ENCODE results near the gene NUDT7. TPM values are rescaled to one million over a fixed set of nuclear protein-coding genes. Genes with fewer than 3 reads are reported as not detected.

Gene NUDT7
- total RNA-seq, 4 donors from 2014 or later, result 6.8 to 16.2 (median 11.0) TPM

- Histone ChIP-seq H3K36me3 (no peaks in the 10 kb centered on the region), H3K27me3 (no peaks in the 10 kb centered on the region), H3K9me3 (no peaks in the 10 kb centered on the region), H3K4me3 (no peak overlapping the region), H3K4me1 (no peaks in the 10 kb centered on the region), H3K27ac (replicated peaks in 1 of 4) (no peak overlapping the region)
- DNase-seq (ENCODE audit: extremely low spot score), result no peak
- WGBS, result 94% methylated on average over 5 of the region's 5 CpGs
- intact Hi-C loops (cut with DNase I), result no loop called here
- TF ChIP-seq POLR2A (IDR thresholded peaks at IDR 0.05; ENCODE audit: low read depth), result no peak
- no peak for TF ChIP-seq EP300 (IDR thresholded peaks at IDR 0.05)
- no peak for TF ChIP-seq POLR2AphosphoS5 (IDR thresholded peaks at IDR 0.05)
- no peak for TF ChIP-seq CTCF (IDR thresholded peaks at IDR 0.05)
Observed at GRCh38 chr16:77758046-77758445, 35.7 kb downstream of the NUDT7 start.

GRCh38 chr16:77758508-77758907 lies 36.2 kb downstream of the NUDT7 start:
- intact Hi-C loops (cut with DNase I), result no loop called here
- no peaks in the 10 kb centered on the region for H3K9me3 ChIP-seq
- no peak overlapping the region for H3K27ac ChIP-seq (replicated peaks in 1 of 4)
- WGBS, result 90% methylated on average over 2 of the region's 2 CpGs
- H3K4me1 ChIP-seq, result no peaks in the 10 kb centered on the region
- no peak overlapping the region for H3K4me3 ChIP-seq
- H3K36me3 ChIP-seq, result no peaks in the 10 kb centered on the region
- TF ChIP-seq POLR2A (IDR thresholded peaks at IDR 0.05; ENCODE audit: low read depth) (no peak), EP300 (IDR thresholded peaks at IDR 0.05) (no peak), CTCF (IDR thresholded peaks at IDR 0.05) (no peak), POLR2AphosphoS5 (IDR thresholded peaks at IDR 0.05) (no peak)
- no peak for DNase-seq (ENCODE audit: extremely low spot score)
- no peaks in the 10 kb centered on the region for H3K27me3 ChIP-seq

- Histone ChIP-seq H3K36me3 (no peaks in the 10 kb centered on the region), H3K9me3 (no peaks in the 10 kb centered on the region), H3K4me1 (peaks cover 0 to 6% (median 4%) of the 10 kb centered on the region in 4 donors), H3K27me3 (no peaks in the 10 kb centered on the region), H3K4me3 (no peak overlapping the region), H3K27ac (replicated peaks in 1 of 4) (no peak overlapping the region)
- 91% methylated on average over 1 of the region's 1 CpG for WGBS
- no peak for DNase-seq (ENCODE audit: extremely low spot score)
- intact Hi-C loops (cut with DNase I), result no loop called here
- TF ChIP-seq POLR2AphosphoS5 (IDR thresholded peaks at IDR 0.05) (no peak), POLR2A (IDR thresholded peaks at IDR 0.05; ENCODE audit: low read depth) (no peak), CTCF (IDR thresholded peaks at IDR 0.05) (no peak), EP300 (IDR thresholded peaks at IDR 0.05) (no peak)
Observed at GRCh38 chr16:77759201-77759600, 36.9 kb downstream of the NUDT7 start.

GRCh38 chr16:77759821-77760220 lies 37.5 kb downstream of the NUDT7 start:
- H3K36me3 ChIP-seq, result no peaks in the 10 kb centered on the region
- DNase-seq (ENCODE audit: extremely low spot score), result no peak
- no peaks in the 10 kb centered on the region for H3K27me3 ChIP-seq
- WGBS, result 49% methylated on average over 3 of the region's 3 CpGs
- H3K4me1 ChIP-seq, result peaks cover 0 to 11% (median 8%) of the 10 kb centered on the region in 4 donors
- H3K9me3 ChIP-seq, result no peaks in the 10 kb centered on the region
- no peak overlapping the region for H3K4me3 ChIP-seq
- H3K27ac ChIP-seq (replicated peaks in 1 of 4), result no peak overlapping the region
- TF ChIP-seq POLR2A (IDR thresholded peaks at IDR 0.05; ENCODE audit: low read depth) (no peak), CTCF (IDR thresholded peaks at IDR 0.05) (no peak), EP300 (IDR thresholded peaks at IDR 0.05) (no peak), POLR2AphosphoS5 (IDR thresholded peaks at IDR 0.05) (no peak)
- intact Hi-C loops (cut with DNase I), result no loop called here

GRCh38 chr16:77760800-77761199 lies 38.5 kb downstream of the NUDT7 start:
- TF ChIP-seq CTCF (IDR thresholded peaks at IDR 0.05), result no peak
- TF ChIP-seq EP300 (IDR thresholded peaks at IDR 0.05), result no peak
- no peak for TF ChIP-seq POLR2A (IDR thresholded peaks at IDR 0.05; ENCODE audit: low read depth)
- TF ChIP-seq POLR2AphosphoS5 (IDR thresholded peaks at IDR 0.05), result no peak
- 32% methylated on average over 1 of the region's 1 CpG for WGBS
- no peaks in the 10 kb centered on the region for H3K27me3 ChIP-seq
- H3K27ac ChIP-seq (replicated peaks in 1 of 4), result no peak overlapping the region
- no peaks in the 10 kb centered on the region for H3K36me3 ChIP-seq
- H3K4me3 ChIP-seq, result no peak overlapping the region
- intact Hi-C loops (cut with DNase I), result no loop called here
- no peaks in the 10 kb centered on the region for H3K9me3 ChIP-seq
- DNase-seq (ENCODE audit: extremely low spot score), result no peak
- H3K4me1 ChIP-seq, result peaks cover 0 to 11% (median 8%) of the 10 kb centered on the region in 4 donors

All from esophagus muscularis mucosa (tissue), 4 donors.